Mucosa of gallbladder (tissue), 1 donor: ENCODE results near the gene CREB5. TPM values are rescaled to one million over a fixed set of nuclear protein-coding genes. Genes with fewer than 3 reads are reported as not detected.

Experiments
- DNase-seq: peaks from one replicate; pipeline ENCODE4 v3.0.0-alpha.2; 2020; ENCODE audit warnings: low spot score
- total RNA-seq: library from RNA; stranded (reverse); gene quantifications from one replicate; pipeline ENCODE4 v1.2.1, GENCODE V29; 2021
- donor health status: DM: no; HTN: no; CAD: no.

CREB5 gene
- total RNA-seq, 1 donor from 2014 or later = 22.5 TPM

DNA sequence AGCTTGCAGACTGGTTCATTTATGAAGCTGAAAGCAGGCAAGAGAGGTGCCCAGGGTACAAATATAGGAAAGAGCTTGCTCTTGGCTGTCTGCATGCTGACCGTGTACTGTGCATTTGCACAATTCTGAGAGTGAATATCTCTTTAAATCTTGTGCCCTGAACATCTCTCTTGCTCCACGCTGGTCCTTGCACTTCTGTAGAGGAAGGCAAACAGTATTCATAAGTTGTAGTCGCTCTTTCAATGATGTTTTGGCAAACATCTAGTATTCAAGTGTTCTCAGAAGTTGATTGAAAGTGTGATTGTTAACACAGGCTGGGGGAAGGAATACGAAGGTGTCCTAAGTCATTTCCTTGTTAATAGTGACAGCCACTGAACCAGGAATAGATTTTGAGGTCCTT is 332.6 kb downstream of the CREB5 start:
- no peak for DNase-seq

DNA sequence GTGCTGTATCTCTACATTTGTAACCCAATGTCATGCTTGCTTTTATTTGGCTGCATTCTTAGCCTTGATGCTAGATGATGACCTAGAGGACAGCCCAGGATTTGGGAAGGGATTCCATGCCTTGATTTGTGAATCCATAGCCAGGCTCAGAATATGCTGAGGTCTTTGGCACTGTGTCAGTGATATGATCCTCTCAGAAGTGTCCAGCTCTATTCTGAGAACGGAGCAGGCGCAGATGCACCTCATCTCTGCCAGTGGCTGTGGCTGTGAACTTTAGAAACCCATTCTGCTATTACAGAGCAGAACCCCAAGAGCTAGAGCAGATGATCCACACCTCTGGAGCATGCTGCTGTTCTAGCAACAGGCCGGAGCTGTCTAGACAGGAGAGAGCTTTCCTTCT is 333.0 kb downstream of the CREB5 start:
- DNase-seq = no peak

DNA sequence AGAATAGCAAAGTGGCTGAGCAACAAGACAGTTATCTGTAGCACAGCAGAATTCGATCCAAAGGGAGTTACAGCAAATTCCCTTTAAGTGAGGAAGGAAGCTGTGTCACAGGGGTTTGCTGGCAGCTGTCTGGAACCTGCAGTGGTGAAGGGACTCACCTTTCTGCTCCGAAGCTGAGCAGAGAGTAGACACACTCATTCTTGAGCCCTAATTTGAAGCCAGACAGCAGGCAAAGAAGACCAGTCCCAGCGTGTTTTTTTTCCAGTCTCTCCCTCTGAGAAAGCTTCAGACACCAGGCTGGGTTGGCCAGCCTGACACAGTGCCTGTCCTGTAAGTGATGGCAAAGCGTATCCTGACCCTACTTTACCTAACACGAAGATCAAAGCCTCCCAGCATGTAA is 335.1 kb downstream of the CREB5 start:
- no peak for DNase-seq

DNA sequence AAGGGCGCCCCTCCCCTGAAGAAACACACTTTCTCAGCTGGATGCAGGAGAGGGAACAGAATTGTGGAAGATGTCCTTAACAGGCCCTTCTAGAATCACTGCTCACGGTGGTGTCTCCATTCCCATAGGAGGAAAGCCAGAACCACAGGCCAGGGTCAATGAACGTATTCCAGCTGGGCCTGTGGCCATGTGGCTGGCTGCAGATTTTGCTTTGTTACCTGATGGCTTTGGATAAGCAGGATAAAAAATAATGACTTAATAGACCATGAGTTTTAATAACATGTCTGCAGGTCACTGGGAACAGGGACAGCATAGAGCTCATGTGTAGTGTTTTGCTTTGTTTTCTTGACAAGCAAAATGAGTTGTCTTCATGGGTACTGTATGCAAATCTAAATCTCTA is 335.5 kb downstream of the CREB5 start:
- no peak for DNase-seq

DNA sequence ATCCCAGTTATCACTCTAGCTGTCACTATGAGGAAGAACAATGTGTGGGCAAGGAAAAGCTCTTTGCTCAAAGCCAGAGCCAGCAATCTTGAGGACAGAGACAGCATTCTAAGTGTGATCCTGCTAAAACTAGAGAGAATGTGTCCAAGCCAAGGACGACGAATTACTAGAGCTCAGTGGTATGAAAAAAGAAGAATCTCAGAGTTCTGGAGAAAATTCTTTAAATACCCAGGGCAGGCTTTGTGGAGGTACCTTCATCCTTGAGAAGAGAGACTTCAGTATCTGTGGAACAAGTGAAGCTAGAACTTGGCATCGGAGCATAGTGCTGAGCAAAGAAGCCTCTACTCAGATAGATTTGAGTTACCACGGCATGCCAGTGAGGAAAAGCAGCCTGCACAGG is 336.0 kb downstream of the CREB5 start:
- DNase-seq = no peak

DNA sequence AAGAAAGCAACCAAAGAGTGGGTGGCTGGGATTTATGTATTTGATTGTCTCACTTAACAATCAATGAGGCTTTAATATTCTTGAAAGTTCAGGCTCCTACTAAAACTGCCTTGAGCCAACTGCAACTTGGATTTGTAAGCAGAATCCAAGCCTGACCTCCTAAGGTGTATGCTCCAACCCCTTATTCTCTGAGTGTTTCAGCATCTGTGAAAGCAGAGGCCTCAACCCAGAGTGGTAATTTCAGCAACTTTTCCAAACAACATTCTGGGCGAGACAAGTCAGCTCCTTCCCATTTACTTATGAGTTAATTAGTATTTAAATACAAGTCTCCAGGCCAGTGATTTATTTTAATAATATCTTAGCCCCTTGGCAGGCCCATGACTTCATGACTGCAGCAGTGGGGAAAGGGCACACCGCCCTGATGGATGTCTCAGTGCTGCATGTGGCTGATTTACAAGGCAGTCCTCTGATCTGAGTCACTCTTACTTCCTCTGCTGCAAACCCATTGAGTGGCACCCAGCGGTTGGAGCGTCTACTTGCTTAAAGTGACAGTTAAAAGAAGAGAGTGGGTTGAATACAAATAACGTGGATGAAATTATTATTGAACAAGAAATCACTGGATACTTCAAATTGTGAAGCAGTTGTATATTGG is 336.7 kb downstream of the CREB5 start:
- DNase-seq = no peak

DNA sequence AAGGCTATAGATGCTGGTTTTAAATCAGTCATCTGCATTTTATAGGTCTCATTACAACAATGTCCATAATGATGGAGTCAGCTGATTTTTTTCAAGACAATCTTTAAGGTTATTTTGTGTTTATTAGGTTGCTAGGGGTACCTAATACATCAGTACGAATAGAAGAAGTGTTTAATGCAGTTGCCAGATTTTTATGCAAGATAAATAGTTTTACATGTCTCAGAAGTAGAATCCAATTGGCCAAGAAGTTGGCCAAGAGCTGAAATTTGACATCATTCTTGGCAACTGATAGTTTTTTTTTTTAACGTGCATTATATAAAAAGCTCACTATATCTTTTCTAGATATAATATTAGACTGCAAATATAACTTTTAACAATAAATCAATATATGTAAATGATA is 337.3 kb downstream of the CREB5 start:
- no peak for DNase-seq

DNA sequence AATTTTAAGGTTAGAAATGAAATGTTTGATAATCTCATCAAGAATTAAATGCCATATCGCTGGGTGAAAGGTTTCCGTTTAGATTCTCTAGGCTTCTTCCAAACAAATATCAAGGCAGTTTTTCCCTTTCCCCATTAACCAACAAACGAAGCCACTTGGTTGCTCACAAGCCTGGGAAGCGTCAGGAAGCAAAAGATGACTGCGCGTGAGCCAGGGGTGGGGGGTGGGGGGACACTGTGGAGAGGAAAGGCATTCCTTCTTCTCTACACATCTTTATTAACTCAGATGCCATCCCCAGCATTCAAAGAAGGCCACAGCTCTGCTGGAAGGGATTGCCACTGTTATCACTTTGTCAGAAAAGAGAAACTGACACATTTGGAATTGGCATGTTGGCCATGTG is 338.7 kb downstream of the CREB5 start:
- DNase-seq = no peak

DNA sequence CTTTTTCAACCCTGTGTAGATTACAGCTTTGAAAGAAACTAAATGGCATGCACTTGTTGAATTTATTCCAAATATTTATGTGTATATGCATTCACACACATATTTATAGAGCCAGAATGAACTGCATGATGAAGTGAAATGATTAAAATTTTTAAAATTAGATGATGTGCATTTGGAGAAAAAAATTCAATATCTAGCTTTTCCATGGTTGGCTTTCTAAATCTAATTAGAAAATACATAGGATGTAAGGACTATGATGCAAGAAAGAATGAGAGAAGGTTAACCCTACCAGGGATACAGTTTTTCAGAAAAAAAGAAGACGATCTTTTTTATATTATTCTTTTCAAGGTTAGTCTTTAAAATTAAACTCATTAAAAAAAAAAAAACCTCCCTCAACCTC is 341.3 kb downstream of the CREB5 start:
- DNase-seq = no peak

DNA sequence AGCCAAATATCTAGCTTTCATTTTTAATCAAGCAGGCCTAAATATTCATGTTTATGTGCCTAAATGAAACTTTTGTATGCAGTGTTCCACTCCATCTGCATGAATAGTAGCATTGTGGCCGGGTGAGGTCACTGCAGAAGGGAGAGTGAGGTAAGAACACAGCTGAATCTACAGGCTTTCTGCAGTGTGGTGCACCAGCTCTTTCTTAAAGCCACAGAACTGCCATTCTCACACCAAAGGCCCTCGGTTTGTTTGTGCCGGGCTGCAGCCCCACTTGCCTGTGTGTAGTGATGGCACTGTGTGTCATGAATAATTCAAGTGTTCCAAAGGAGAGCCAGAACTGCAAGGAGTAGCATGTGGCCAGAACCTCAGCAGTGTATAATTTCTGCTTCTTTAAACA is 341.7 kb downstream of the CREB5 start:
- DNase-seq = no peak

DNA sequence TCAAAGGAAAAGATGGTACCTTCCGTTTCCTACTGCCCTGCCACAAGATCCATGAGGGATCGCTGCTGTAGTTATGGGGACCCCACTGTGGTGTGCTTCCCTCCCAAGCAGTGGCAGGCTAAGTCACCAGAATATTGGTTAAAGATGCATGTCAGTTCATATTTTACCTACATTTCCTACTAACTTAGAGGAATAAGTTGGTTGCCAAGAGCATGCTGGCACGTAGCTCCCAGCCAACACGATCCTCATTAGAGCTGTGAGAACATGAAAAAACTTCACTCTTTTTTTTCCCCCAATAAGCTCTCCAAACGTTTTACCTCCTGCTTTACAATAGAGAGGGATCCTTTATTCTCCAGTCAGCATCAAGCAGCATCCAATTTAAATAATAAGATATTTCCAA is 342.1 kb downstream of the CREB5 start:
- DNase-seq = no peak

DNA sequence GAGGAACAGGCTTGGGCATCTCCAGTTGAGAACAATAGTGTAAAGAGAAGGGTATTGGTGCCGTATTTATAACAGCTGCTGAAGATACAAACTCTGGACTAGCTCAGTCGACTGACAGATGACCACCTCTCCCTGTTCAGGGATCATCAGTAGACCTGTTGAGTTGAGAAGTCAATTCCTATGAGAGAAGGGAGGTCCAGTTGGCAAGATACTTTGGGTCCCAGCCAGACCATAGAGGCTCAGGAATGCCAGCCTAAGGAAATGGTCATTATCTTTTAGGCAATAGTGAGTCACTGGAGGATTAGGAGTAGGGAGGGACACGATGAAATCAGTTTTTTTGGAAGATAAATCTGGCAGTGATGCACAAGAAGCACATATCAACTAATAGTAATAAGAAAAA is 342.9 kb downstream of the CREB5 start:
- no peak for DNase-seq

DNA sequence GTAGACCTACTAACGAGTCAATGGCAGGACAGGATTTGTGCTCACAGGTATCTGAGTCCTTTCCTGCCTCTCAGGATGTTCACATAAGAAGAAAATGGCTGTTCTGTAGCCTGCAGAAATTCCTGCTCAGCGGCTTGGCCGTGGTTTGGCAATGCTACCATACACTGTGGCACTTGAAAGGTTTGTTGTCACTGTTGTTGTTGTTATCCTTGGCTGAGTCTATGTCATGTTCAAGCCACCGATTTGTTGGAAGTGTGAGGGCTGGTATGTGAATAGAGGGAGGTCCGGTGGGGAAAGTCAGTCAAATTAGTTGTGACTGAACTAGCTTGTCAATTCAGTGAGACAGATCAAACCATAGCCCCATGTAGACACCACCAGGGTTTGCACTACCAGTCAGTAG is 345.9 kb downstream of the CREB5 start:
- no peak for DNase-seq

DNA sequence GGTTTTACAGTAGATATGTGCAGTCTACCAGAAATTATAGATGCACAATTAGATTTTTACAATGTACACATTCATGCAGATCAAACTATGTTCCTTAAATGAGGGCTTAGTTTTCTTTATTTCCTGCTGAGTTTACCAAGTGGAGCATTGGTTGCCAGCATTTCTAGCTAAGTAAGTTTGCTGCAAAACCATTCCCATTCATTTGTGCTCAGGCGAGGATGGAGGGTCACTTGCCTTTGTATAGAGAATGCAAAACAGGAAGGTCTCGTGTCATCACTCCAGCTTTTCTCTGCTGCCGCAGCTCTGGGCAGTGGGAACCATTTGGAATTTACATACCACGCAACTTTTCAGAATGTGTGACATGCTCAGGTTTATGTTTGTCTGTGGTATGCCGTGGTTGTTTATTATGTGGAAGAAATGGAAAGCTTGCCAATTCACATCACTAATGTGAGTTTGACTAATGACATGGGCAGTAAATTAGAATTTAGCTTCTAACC is 347.2 kb downstream of the CREB5 start:
- DNase-seq = no peak

DNA sequence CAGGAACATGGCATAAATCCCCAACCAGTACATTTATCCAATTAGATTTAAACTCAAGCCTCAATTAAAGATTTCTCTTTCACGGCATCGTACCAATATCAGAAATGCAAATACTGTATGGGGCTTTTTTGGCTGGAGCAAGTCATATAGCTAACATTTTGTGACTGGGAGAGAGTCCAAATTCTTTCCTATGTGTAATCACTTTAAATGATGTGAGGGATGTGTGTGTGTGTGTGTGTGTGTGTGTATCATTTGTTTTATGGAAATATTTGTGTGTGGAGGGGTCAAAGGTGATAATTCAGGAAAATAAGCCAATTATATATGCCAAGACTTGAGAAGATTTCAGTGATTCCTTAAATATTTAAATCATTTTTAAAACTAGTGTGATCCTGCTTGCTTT is 349.2 kb downstream of the CREB5 start:
- no peak for DNase-seq

DNA sequence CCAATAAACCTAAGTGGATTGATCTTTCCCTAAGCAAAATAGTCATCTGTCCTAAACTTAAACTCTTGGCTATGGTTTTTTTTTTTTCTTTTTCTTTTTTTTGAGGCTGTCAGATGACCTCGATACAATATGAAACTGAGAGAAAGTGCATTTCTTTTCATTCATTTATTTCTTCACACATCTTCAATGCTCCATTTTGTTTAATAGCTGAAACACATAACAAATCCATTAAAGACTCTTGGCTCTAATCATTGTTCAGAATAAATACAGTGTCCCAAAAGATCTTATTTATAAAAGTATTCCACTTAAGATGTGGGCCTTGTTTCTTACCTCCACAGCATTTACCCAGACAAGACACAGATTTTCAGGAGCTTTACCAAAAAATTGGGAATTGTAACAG is 350.3 kb downstream of the CREB5 start:
- DNase-seq = no peak

DNA sequence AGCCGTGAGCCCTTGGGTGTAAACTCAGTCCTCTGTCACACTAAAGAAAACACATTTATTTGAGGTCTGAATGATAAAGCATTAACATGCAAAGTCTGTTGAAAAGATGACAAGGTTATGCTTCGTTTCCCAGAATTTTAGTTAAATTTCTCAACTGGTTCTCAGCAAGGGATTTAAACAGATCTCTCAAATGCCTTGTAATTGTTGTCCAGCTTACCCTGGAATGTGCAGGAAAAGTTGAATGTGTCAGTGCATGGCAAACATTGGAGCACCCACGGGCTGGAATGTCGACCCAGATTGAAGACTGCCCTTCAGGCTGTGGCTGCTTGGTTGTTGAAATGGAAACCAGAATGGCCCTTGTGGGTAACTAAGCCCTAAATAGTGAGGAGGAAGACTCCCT is 354.0 kb downstream of the CREB5 start:
- DNase-seq = no peak

DNA sequence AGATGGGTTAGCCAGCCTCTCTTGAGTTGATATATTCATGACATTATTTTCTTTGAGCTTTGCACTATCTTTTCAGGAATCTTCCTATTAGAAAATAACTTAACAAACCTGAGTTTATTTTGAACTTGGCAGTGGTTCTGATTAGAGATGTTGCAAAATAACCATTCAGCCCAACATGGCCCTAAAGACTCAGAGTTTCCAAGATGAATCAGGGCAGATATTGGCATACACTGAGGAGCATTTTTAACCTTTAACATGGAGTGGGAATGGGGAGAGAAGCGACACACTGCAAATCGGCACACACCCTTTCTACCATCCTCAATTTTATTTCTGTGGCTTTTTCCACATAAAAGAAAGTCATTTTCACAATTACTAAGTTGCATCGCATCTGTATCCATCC is 355.0 kb downstream of the CREB5 start:
- no peak for DNase-seq

DNA sequence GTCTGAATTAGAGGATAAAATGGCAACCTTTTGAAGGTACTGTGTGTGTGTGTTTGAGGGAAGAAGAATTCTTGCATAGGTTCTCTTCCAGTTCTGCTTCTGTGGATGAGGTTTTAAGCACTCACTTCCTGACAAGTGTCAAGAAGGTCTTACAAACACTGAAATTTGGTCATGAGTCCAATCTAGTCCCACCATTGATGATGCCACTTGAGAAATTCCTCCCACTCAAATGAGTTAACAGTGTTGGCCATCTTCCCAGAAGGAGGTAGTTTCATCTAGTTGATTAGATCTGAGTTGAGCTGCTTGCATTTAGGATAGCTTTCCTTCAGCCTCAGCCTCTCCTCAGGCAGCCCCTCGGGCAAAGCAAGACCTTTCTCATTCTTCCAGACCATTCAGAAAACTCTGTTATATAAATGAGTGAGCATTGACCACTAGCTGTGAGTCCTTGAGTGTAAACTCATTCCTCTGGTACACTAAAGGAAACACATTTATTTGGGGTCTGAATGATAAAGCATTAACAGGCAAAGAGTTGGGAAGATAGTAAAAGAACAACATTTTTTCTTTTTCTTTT is 356.3 kb downstream of the CREB5 start:
- DNase-seq = no peak

DNA sequence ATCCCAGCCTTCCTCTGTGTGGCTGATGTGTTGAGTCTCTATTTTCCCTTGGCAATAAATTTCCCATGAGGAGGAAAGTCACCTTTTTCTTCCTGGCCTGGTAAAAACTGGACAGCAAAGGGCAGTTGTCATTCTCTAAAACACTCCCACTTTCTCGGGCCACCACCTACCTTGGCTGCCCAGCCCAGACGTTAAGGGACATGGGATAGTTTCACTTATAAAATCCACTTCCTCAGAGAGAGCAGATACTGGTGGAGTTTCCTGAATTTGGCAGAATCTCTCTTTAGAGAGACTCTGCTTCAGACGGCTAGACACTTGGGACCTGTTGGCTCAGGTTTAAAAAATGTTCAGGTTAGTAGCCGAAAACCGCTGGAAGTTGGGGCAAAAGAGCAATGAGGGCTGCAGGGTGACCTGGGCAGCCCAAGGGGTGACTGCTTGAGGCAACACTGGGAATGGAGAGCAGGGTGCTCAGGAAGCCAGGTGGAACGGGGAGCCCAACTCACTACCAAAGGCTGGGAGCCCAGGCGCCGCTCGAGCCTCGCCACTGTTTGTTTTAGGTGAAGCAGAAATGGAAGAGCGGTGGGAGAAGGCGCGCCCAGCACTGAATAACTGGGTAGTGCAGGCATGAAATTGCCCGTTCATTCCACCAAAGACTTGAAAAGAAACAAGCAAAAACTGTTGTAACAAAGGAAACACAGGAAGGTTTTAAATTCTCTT is 359.7 kb downstream of the CREB5 start:
- no peak for DNase-seq

DNA sequence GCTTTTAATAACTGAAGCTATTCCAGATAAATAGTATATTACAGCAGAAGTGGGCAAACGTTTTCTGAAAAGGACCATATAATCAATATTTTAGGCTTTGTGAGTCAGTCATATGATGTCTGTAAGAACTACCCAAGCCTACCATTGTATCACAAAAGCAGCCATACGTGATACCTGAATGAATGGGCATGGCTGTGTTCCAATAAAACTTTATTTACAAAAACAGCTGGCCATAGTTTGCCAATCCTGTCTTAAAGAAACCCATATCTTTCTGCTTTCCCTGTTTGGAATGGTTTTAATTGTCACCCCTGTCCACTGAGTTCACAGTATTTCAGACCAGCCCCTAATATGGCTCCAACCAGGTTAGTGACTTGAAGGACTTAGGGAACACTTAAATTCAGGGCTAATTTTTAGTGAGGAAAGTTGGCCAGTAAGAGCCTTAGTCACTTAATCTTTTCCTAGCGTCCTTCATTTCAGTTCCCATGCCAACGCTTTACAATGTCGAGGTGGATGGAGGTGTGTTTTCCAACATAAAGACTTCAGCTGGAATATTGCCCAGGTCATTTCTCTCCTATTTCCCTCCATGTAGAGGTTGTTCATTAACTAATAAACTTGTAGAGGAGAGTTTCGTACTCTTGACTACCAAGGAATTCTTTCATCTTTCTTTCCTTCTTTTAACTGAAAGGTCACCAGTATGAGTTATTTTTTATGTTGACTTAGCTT is 361.3 kb downstream of the CREB5 start:
- no peak for DNase-seq

DNA sequence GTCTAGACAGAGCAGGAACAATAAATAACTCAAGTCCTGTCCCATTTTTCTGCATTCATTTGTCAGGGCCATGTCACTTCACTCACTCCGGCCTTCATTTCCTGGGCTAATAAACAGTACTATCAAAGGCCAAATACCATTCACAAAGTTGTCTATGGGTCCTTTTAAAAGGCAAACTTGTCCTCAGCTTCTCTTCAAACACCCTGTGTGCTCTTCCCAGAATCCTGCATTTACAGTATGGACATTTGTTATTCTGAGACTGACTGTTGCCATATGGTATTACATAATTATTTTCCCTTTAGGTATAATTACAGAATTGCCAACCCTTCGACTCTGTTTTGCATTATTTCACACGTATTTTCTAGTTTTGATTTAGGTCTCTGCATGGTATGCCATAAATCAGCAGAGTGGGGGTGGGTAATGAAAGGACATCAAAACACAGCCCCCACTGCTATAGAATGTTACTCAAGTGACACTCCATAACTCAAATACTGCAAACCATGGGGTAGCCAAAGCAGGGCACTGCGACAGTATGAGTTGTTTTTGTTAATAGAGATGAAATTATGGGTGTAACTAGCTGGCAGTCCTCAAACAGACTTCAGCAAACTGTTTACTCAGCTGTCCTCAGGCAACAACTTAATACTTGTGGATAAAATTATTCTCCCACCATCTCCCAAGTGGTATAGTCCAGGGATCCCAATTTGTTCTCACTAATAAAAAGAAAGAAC is 362.1 kb downstream of the CREB5 start:
- no peak for DNase-seq
